Suprapubic skin (tissue), 4 donors: ENCODE results near the gene NFKBIA.

Experiments
- EP300 ChIP-seq: sonication (generic); formaldehyde crosslinking; IDR thresholded peaks from one replicate; pipeline ENCODE4 v1.6.1; 2017; ENCODE audit warnings: antibody characterized with exemption
- POLR2A ChIP-seq, 2 donors: fragments of 450-650 bp; IDR thresholded peaks; one replicate each; pipeline ENCODE4 v1.6.1; 2017; ENCODE audit warnings: antibody characterized with exemption in 2 of 2, mild to moderate bottlenecking in 2 of 2, moderate library complexity in 2 of 2
- POLR2AphosphoS5 ChIP-seq, 3 donors: sonication (generic); formaldehyde crosslinking; IDR thresholded peaks; one replicate each; pipeline ENCODE4 v1.6.1; 2017; ENCODE audit warnings: antibody characterized with exemption in 3 of 3
- TF ChIP-seq, protein P1 (sequence below), 2 donors: fragments of 200-600 bp in 1 of 2; fragments of 450-650 bp in 1 of 2; sonication (generic) in 1 of 2; IDR thresholded peaks; one replicate each; pipeline ENCODE4 v1.5.1; 2016 to 2019; ENCODE audit warnings: antibody characterized with exemption in 2 of 2, mild to moderate bottlenecking in 1 of 2, moderate library complexity in 1 of 2

DNA sequence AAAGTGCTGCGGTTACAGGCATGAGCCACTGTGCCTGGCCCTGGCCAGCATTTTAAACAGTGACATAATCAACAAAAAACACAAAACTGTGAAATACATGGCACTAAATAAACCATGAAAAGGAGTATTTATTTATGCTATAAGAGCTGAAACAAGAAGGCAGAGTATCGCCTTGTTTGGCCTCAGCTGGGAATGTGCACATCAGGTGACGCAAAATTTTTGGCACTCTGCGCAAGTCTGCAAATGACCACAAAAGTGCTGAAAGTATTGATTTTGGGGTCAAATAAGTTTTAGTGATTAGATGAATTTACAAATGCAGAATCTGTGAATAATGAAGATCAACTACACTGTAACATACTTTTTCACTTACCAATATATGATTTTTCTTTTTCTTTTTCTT, 36.6 kb upstream of the NFKBIA start:
- TF ChIP-seq POLR2AphosphoS5 (IDR thresholded peaks at IDR 0.05) (no peak), POLR2A (IDR thresholded peaks at IDR 0.05) (no peak), EP300 (no peak)
- TF ChIP-seq, protein P1, sequence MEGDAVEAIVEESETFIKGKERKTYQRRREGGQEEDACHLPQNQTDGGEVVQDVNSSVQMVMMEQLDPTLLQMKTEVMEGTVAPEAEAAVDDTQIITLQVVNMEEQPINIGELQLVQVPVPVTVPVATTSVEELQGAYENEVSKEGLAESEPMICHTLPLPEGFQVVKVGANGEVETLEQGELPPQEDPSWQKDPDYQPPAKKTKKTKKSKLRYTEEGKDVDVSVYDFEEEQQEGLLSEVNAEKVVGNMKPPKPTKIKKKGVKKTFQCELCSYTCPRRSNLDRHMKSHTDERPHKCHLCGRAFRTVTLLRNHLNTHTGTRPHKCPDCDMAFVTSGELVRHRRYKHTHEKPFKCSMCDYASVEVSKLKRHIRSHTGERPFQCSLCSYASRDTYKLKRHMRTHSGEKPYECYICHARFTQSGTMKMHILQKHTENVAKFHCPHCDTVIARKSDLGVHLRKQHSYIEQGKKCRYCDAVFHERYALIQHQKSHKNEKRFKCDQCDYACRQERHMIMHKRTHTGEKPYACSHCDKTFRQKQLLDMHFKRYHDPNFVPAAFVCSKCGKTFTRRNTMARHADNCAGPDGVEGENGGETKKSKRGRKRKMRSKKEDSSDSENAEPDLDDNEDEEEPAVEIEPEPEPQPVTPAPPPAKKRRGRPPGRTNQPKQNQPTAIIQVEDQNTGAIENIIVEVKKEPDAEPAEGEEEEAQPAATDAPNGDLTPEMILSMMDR (IDR thresholded peaks at IDR 0.05) = no peak
